RPMI8226 (cell line): ENCODE results near the gene UCMA.

Source experiments
- DNase-seq: peaks from one replicate; pipeline ENCODE4 v3.0.0-alpha.2; 2015

The UCMA gene

DNA sequence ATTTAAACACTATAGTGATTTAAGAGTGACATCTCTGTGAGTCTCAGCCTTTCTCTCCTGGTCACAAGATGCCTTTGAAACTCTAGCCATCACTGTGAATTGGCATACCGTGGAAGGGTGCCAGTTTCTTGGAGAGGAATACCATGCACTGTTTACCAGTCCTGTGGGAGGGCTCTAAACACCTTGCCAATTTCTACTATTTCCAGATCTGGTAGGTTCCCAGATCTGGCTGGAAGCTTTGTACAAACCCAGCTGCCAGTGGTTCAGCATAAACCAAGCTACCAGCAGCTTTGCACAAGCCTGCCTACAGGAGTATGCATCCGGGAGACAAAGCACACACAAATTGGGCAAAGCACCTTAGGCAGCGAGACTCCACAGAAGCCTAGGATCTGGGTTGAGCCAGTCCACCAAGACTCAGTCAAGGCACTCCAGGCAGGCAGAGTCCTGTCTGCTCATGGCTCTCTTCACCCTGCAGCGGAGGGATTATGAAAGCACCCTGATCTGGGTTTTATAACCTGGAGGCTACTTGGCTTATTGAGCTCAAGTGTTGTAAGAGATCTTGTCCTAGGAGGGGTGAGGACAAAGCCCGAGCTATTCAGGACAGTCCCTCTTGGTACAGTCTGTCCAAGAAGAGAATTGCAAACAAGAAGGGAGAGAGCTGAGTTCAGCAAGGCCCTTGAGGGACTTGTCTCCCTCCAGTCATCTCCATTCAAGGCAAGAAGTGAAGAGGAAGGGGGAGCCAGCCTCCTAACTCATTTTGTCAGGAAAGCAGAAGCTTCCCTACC, 49.3 kb downstream of the UCMA start:
- DNase-seq, result no peak

DNA sequence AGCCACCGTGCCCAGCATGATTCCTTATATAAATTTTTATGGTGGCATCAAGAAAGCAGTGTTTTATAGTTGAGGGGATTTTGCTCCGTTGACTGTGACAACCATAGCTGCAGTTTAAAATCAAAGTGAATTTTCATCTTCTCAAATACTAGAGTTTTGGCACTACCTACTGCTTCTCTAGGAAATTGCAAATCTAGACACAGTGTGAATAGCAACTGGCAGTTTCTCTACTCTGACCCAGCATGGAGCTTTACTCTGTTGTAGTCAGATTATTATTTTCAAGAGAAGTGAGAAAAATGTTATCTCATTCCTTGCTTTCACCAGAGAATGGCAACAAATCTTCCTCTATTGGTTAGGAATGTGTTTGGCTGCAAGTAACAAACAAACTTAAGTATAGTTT, 49.9 kb downstream of the UCMA start:
- DNase-seq, result no peak

DNA sequence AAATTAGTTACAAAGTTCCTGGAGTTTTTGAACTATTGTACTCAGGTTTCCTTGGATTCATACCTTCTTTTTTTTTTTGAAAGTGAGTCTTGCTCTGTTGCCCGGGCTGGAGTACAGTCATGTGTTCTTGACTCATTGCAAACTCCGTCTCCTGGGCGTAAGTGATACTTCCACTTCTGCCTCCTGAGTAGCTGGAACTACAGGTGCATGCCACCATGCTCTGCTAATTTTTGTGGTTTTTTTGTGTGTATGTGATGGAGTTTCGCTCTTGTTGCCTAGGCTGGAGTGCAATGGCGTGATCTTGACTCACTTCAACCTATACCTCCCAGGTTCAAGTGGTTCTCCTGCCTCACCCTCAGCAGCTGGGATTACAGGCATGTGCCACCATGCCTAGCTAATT, 50.5 kb downstream of the UCMA start:
- DNase-seq, result no peak

DNA sequence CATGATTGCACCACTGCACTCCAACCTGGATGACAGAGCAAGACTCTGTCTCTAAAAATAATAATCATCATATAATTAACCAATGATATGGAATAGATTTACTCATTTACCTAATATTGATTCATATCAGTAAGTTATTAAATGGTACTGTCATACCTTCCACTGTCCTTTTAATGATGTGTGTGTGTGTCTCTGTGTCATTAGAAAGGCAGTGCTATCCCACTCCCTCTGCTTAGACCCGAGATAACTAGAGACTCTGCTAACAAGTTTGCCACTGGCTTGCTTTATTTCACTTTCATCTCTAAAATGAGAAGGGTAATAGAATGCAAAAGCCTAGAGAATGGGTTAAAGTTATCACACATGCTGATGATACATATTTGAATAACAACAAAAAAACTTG, 51.8 kb downstream of the UCMA start:
- DNase-seq, result no peak

DNA sequence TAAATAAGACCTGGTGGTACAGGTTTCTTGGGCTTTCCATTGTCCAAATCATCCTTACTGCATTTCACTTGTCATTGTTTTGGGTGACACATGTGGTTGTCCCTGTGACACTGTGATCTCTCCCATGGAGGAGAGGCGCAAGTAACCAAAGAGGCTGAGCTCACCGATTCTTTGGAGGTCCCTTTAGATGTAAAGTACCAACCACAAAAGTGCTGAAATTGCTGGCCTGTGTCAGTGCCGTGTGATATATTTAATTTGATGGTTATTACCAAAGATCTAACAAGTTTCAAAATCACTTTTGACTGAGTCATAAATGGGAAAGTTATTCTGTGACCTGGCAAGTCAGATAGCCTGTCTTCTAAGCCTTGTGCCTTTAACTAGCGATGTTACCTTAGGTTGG, 53.4 kb downstream of the UCMA start:
- DNase-seq, result no peak

DNA sequence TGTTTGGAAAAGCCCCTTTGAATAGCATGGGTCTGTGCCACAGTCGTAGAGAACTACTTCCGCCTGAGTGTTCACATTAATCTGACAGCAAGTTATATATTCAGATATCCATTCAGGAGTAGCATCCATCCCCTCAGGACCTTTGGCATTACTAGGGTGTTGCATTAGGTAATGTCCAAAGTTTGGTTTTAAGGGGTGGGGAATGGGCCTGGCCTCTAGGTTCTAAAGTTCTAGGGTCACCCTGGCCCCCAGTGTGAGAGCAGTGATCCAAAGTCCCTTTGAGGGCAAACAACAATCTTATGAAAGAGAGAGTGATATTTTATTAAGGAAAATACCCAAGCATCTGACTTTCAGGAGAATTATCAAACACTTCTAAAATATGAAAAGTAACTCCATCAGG, 60.6 kb downstream of the UCMA start:
- DNase-seq, result no peak
